Pons (tissue), 1 donor: Measurements from ENCODE around the gene VAMP8.
"Not testable (repeated sequence)": the region's sequence is repeated elsewhere in the genome, so short reads cannot be mapped to it uniquely, and the experiment has no call there.

Experiments used
- DNase-seq: peaks from one replicate; pipeline ENCODE4 v3.0.0-alpha.2; 2016; ENCODE audit warnings: low spot score

Gene VAMP8

GRCh38 chr2:85579266-85579935, 2.0 kb downstream of the VAMP8 start:
- no peak for DNase-seq

- DNase-seq = no peak
Measured at GRCh38 chr2:85580206-85580605, 2.8 kb downstream of the VAMP8 start.

- peak; percentile 83 for DNase-seq
Measured at GRCh38 chr2:85582492-85582891, 5.1 kb downstream of the VAMP8 start.

- DNase-seq = no peak
Measured at GRCh38 chr2:85583667-85584353, 6.4 kb downstream of the VAMP8 start.

GRCh38 chr2:85584354-85584856, 7.0 kb downstream of the VAMP8 start, which contains the start of gene VAMP5:
TSS of gene VAMP5 (plus strand) at chr2:85584431. CDS start at chr2:85584491, 60 bp downstream.
- no peak for DNase-seq

GRCh38 chr2:85584857-85585780, 7.7 kb downstream of the VAMP8 start:
- DNase-seq = no peak

GRCh38 chr2:85585781-85586105, 8.4 kb downstream of the VAMP8 start:
- no peak for DNase-seq

GRCh38 chr2:85588236-85588635, 10.8 kb downstream of the VAMP8 start:
- no peak for DNase-seq

- DNase-seq = no peak
Measured at GRCh38 chr2:85588645-85589044, 11.3 kb downstream of the VAMP8 start.

GRCh38 chr2:85589181-85589580, 11.8 kb downstream of the VAMP8 start:
- no peak for DNase-seq

GRCh38 chr2:85589982-85590791, 12.8 kb downstream of the VAMP8 start:
- DNase-seq = no peak

- DNase-seq = no peak
Measured at GRCh38 chr2:85590950-85591349, 13.6 kb downstream of the VAMP8 start.

- no peak for DNase-seq
Measured at GRCh38 chr2:85591563-85591962, 14.2 kb downstream of the VAMP8 start.

- DNase-seq = not testable (repeated sequence)
Measured at GRCh38 chr2:85592299-85592698, 14.9 kb downstream of the VAMP8 start.

- DNase-seq = no peak
Measured at GRCh38 chr2:85593023-85593422, 15.6 kb downstream of the VAMP8 start.

GRCh38 chr2:85594715-85595300, 17.4 kb downstream of the VAMP8 start:
- no peak for DNase-seq

GRCh38 chr2:85595301-85596025, 18.1 kb downstream of the VAMP8 start, which contains the start of gene RNF181:
TSS of gene RNF181 (plus strand) at chr2:85595745. CDS start at chr2:85595764, 19 bp downstream.
- peak; percentile 100 for DNase-seq

- DNase-seq = no peak
Measured at GRCh38 chr2:85596026-85596333, 18.6 kb downstream of the VAMP8 start.

- DNase-seq = no peak
Measured at GRCh38 chr2:85596486-85597143, 19.2 kb downstream of the VAMP8 start.

GRCh38 chr2:85597241-85597640, 19.9 kb downstream of the VAMP8 start:
- DNase-seq = no peak
